HG02943 (cell line): ENCODE measurements around the gene CCL22.
A peak's percentile ranks its signal among the peaks of the same experiment; 100 is the strongest.
"Not testable (repeated sequence)": the region's sequence is repeated elsewhere in the genome, so short reads cannot be mapped to it uniquely, and the experiment has no call there.

ENCODE experiments used
- ATAC-seq: cut with Tn5 transposase; IDR thresholded peaks from one replicate; pipeline ENCODE4 v1.9.1; 2021; ENCODE audit warnings: mild to moderate bottlenecking, low read depth, moderate library complexity; ENCODE audit not compliant: unreplicated experiment

The CCL22 gene

GRCh38 chr16:57391300-57391699, 32.7 kb downstream of the CCL22 start:
- ATAC-seq, result no peak

- no peak for ATAC-seq
These were observed 33.1 kb downstream of the CCL22 start for GRCh38 chr16:57391708-57392107.

- no peak for ATAC-seq
These were observed 34.1 kb downstream of the CCL22 start for GRCh38 chr16:57392694-57393093.

- ATAC-seq, result no peak
These were observed 35.9 kb downstream of the CCL22 start for GRCh38 chr16:57394444-57394843.

GRCh38 chr16:57395026-57395425, 36.4 kb downstream of the CCL22 start:
- no peak for ATAC-seq

GRCh38 chr16:57396786-57397185, 38.2 kb downstream of the CCL22 start:
- ATAC-seq, result no peak

- not testable (repeated sequence) for ATAC-seq
These were observed 38.9 kb downstream of the CCL22 start for GRCh38 chr16:57397493-57397892.

GRCh38 chr16:57401943-57402640, 43.5 kb downstream of the CCL22 start:
- ATAC-seq, result no peak

GRCh38 chr16:57403965-57404817, 45.6 kb downstream of the CCL22 start, which contains the start of gene CCL17:
TSS of gene CCL17 (plus strand) at chr16:57404767. CDS start at chr16:57413933, 9,166 bp downstream.
- ATAC-seq, result no peak

- no peak for ATAC-seq
These were observed 46.5 kb downstream of the CCL22 start for GRCh38 chr16:57405097-57405496.

- no peak for ATAC-seq
These were observed 48.3 kb downstream of the CCL22 start for GRCh38 chr16:57406881-57407280.

GRCh38 chr16:57407521-57408353, 49.2 kb downstream of the CCL22 start:
- ATAC-seq, result no peak

GRCh38 chr16:57409065-57409464, 50.5 kb downstream of the CCL22 start:
- ATAC-seq, result no peak

- ATAC-seq, result no peak
These were observed 51.4 kb downstream of the CCL22 start for GRCh38 chr16:57409870-57410587.

- no peak for ATAC-seq
These were observed 52.9 kb downstream of the CCL22 start for GRCh38 chr16:57411362-57411976.

GRCh38 chr16:57412584-57412983, 54.0 kb downstream of the CCL22 start:
- ATAC-seq, result no peak

- ATAC-seq, result peak; percentile 58
These were observed 54.7 kb downstream of the CCL22 start for GRCh38 chr16:57413301-57413730.

- peak; percentile 15 for ATAC-seq
These were observed 55.1 kb downstream of the CCL22 start for GRCh38 chr16:57413733-57414132.
